Peyer's patch (tissue), 4 donors: ENCODE data around the gene EBNA1BP2. TPM values are rescaled to one million over a fixed set of nuclear protein-coding genes. Genes with fewer than 3 reads are reported as not detected.

Experiments
- DNase-seq, 3 donors: peaks; one replicate each; pipeline ENCODE4 v3.0.0-alpha.2; 2017 to 2019
- H3K27ac ChIP-seq, 4 donors: fragments of 200-600 bp; sonication (generic); one replicate each; pipeline ENCODE4 v1.5.1; 2016 to 2019
- H3K27me3 ChIP-seq, 2 donors: fragments of 200-600 bp; sonication (generic); one replicate each; pipeline ENCODE4 v1.5.1; 2019
- H3K36me3 ChIP-seq, 3 donors: fragments of 200-600 bp; sonication (generic); one replicate each; pipeline ENCODE4 v1.5.1; 2016 to 2019
- H3K4me1 ChIP-seq, 4 donors: fragments of 200-600 bp; sonication (generic); one replicate each; pipeline ENCODE4 v1.5.1; 2016 to 2019
- H3K4me3 ChIP-seq, 4 donors: fragments of 200-600 bp; sonication (generic); 1 replicate in 3 of 4; 2 replicates in 1 of 4; pipeline ENCODE4 v1.5.1; 2016 to 2019; ENCODE audit warnings: mild to moderate bottlenecking in 1 of 4
- H3K9me3 ChIP-seq, 4 donors: fragments of 200-600 bp; sonication (generic); one replicate each; pipeline ENCODE4 v1.5.1; 2016 to 2019; ENCODE audit warnings: mild to moderate bottlenecking in 1 of 4
- POLR2A ChIP-seq, 2 donors: fragments of 450-650 bp; IDR thresholded peaks; one replicate each; pipeline ENCODE4 v1.5.1; 2017; ENCODE audit warnings: antibody characterized with exemption in 2 of 2, mild to moderate bottlenecking in 2 of 2, moderate library complexity in 2 of 2
- total RNA-seq, 4 donors: library from RNA; depleted of rRNA; stranded (reverse); fragments of >200 nt; gene quantifications; one replicate each; pipeline ENCODE4 v1.1.0, GENCODE V29; 2016
- TF ChIP-seq, protein P1 (sequence below), 6 experiments: fragments of 450-650 bp in 4 of 6; fragments of 200-600 bp in 2 of 6; sonication (generic) in 1 of 6; IDR thresholded peaks; one replicate each; pipeline ENCODE4 v1.5.1; 2017 to 2019; ENCODE audit warnings: antibody characterized with exemption in 6 of 6, mild to moderate bottlenecking in 3 of 6, moderate library complexity in 1 of 6

EBNA1BP2 gene
- total RNA-seq, 4 donors from 2014 or later: 12.8 to 62.7 (median 23.3) TPM

DNA sequence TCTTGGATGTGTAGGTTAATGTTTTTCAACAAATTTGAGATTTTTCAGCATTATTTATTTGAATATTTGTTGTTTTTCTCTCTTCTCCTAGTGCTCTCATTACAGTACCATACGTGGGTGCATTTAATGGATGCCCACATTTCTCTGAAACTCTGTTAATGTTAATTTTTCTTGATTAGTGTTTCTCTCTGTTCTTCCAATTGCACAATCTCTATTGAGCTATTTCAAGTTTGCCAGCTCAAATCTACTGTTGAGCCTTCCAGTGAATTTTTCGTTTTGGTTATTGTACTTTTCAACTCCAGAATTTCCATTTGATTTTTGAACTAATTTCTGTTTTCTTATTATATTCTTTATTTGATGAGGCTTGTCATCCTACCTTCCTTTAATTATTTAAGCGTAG is 31.8 kb upstream of the EBNA1BP2 start:
- no peak overlapping the region for H3K4me3 ChIP-seq
- no peak for DNase-seq
- no peaks in the 10 kb centered on the region for H3K27me3 ChIP-seq
- TF ChIP-seq, protein P1, sequence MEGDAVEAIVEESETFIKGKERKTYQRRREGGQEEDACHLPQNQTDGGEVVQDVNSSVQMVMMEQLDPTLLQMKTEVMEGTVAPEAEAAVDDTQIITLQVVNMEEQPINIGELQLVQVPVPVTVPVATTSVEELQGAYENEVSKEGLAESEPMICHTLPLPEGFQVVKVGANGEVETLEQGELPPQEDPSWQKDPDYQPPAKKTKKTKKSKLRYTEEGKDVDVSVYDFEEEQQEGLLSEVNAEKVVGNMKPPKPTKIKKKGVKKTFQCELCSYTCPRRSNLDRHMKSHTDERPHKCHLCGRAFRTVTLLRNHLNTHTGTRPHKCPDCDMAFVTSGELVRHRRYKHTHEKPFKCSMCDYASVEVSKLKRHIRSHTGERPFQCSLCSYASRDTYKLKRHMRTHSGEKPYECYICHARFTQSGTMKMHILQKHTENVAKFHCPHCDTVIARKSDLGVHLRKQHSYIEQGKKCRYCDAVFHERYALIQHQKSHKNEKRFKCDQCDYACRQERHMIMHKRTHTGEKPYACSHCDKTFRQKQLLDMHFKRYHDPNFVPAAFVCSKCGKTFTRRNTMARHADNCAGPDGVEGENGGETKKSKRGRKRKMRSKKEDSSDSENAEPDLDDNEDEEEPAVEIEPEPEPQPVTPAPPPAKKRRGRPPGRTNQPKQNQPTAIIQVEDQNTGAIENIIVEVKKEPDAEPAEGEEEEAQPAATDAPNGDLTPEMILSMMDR (IDR thresholded peaks at IDR 0.05): no peak
- TF ChIP-seq POLR2A (IDR thresholded peaks at IDR 0.05): no peak
- H3K4me1 ChIP-seq: peaks cover 0 to 10% (median 0%) of the 10 kb centered on the region in 4 donors
- H3K27ac ChIP-seq: no peak overlapping the region
- no peaks in the 10 kb centered on the region for H3K36me3 ChIP-seq
- no peaks in the 10 kb centered on the region for H3K9me3 ChIP-seq

DNA sequence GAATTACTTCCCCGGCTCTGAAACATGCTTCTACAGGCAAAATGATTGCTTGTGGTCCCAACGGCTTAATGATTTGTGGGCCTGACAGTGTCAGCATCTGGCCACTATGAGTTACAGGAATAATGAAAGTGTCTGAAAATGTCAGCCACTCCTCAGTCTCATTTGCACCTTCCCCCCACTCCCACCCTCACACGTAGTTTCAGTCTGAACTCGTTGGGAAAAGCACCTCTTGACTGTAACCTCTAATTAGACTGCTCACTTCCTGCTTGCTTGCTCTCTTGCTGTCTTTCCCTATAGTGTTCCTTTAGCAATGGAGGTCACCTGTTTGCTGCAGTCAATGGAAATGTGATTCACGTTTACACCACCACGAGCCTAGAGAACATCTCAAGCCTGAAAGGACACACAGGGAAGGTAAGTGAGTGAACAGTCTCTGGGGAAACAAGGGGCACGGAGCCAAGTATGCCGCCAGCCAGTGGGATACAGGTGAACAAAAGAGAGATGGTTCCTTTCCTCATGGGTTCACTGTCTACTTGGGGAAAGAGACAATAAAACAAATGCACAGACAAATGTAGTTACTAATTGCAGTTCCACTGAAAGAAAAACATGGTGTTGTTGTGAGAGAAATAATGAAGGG is 27.1 kb upstream of the EBNA1BP2 start:
- Histone ChIP-seq H3K9me3 (no peaks in the 10 kb centered on the region), H3K27me3 (no peaks in the 10 kb centered on the region), H3K36me3 (no peaks in the 10 kb centered on the region), H3K4me1 (no peaks in the 10 kb centered on the region), H3K4me3 (no peak overlapping the region), H3K27ac (no peak overlapping the region)
- TF ChIP-seq POLR2A (IDR thresholded peaks at IDR 0.05): no peak
- TF ChIP-seq, protein P1 (IDR thresholded peaks at IDR 0.05): no peak
- DNase-seq: no peak

DNA sequence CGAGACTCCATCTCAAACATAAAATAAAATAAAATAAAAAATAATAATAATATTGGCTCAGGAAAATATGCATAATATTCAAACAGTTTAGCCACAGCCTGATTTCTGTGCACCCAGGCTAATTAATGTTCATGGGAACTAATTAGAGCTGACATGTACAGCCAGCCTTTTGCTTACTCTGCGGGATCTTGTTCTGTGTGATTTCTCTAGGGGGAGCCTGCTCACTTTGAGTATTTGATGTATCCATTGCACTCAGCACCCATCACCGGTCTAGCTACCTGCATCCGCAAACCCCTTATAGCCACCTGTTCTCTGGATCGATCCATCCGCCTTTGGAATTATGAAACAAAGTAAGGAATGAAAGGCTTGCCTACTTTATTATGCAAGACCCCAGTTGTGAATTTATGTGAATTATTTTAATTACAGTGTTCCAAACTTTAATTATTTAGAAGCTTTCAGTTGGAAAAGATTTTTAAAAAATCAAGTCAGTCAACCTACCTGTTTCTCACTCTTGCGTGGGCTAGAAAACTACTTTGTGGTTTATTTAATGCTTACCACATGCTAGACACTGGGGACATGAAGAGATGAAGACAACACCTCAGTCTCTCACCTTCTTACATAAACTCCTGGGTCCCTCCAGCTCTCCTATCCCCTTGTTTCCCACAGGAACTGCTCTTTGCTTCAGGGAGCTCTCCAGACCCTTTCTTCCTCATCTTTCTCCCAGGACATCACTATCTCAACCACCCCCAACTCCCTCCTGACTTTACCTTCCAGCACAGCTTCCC is 25.4 kb upstream of the EBNA1BP2 start:
- no peaks in the 10 kb centered on the region for H3K27me3 ChIP-seq
- no peak overlapping the region for H3K4me3 ChIP-seq
- no peak for DNase-seq
- TF ChIP-seq POLR2A (IDR thresholded peaks at IDR 0.05): no peak
- TF ChIP-seq, protein P1 (IDR thresholded peaks at IDR 0.05): no peak
- H3K4me1 ChIP-seq: no peaks in the 10 kb centered on the region
- no peak overlapping the region for H3K27ac ChIP-seq
- no peaks in the 10 kb centered on the region for H3K36me3 ChIP-seq
- no peaks in the 10 kb centered on the region for H3K9me3 ChIP-seq

DNA sequence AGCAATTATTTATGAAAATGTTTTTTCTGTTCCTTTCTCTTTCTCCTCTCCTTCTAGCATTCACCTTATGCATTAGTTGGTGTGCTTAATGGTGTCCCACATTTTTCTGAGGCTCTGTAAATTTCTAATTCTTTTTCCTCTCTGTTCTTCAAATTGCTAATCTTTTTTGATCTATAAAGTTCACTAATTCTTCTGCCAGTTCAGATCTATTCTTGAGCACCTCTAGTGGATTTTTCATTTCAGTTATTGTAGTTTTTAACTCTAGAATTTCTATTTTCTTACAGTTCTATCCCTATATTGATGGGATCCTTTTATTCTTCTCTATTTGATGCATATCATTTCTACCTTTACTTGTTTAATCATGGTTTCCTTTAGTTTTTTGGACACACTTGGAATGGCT is 22.4 kb upstream of the EBNA1BP2 start:
- Histone ChIP-seq H3K36me3 (no peaks in the 10 kb centered on the region), H3K9me3 (no peaks in the 10 kb centered on the region), H3K4me3 (no peak overlapping the region), H3K27ac (no peak overlapping the region), H3K4me1 (no peaks in the 10 kb centered on the region), H3K27me3 (no peaks in the 10 kb centered on the region)
- TF ChIP-seq, protein P1 (IDR thresholded peaks at IDR 0.05): no peak
- no peak for TF ChIP-seq POLR2A (IDR thresholded peaks at IDR 0.05)
- DNase-seq: no peak

DNA sequence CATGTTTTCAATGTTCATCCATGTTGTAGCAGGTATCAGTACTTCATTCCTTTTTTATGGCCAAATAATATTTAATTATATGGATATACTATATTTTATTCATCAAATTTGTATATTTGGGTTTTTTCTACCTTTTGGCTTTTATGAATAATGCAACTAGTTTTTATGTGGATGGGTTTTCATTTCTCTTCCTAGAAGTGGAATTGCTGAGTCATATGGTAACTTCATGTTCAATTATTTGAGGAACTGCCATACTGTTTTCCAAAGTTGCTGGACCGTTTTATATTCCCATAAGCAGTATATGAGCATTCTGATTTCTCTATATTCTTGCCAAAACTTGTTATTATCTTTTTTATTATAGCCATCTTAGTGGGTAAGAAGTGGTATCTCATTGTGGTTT is 16.0 kb upstream of the EBNA1BP2 start:
- Histone ChIP-seq H3K27me3 (no peaks in the 10 kb centered on the region), H3K4me1 (no peaks in the 10 kb centered on the region), H3K4me3 (no peak overlapping the region), H3K27ac (no peak overlapping the region), H3K36me3 (no peaks in the 10 kb centered on the region), H3K9me3 (no peaks in the 10 kb centered on the region)
- no peak for DNase-seq
- no peak for TF ChIP-seq POLR2A (IDR thresholded peaks at IDR 0.05)
- TF ChIP-seq, protein P1 (IDR thresholded peaks at IDR 0.05): no peak
